HEK293T (cell line): ENCODE measurements around the gene LARP6.

Source experiments
- BHLHE40 ChIP-seq: fragments of 450-650 bp; IDR thresholded peaks from 2 replicates; pipeline ENCODE4 v1.6.1; 2016; ENCODE audit warnings: mild to moderate bottlenecking, moderate library complexity, borderline replicate concordance
- FOXA1 ChIP-seq: fragments of 450-650 bp; IDR thresholded peaks from 2 replicates; pipeline ENCODE4 v1.6.1; 2016; ENCODE audit warnings: mild to moderate bottlenecking
- FOXM1 ChIP-seq: fragments of 450-650 bp; IDR thresholded peaks from 2 replicates; pipeline ENCODE4 v1.6.1; 2017; ENCODE audit warnings: mild to moderate bottlenecking, borderline replicate concordance
- HDGF ChIP-seq: fragments of 450-650 bp; IDR thresholded peaks from 2 replicates; pipeline ENCODE4 v1.6.1; 2017; ENCODE audit warnings: antibody characterized with exemption, borderline replicate concordance
- NFRKB ChIP-seq: fragments of 450-650 bp; IDR thresholded peaks from 2 replicates; pipeline ENCODE4 v1.6.1; 2016; ENCODE audit warnings: mild to moderate bottlenecking, moderate library complexity
- SP1 ChIP-seq: fragments of 450-650 bp; IDR thresholded peaks from 2 replicates; pipeline ENCODE4 v1.6.1; 2017
- SUZ12 ChIP-seq: fragments of 450-650 bp; IDR thresholded peaks from 2 replicates; pipeline ENCODE4 v1.6.1; 2016; ENCODE audit warnings: mild to moderate bottlenecking
- ZNF384 ChIP-seq: fragments of 450-650 bp; IDR thresholded peaks from 2 replicates; pipeline ENCODE4 v1.6.1; 2016

GRCh38 chr15:70870051-70870450, 16.1 kb upstream of the LARP6 start:
- no peak for TF ChIP-seq SP1
- no peak for TF ChIP-seq BHLHE40
- no peak for TF ChIP-seq ZNF384
- no peak for TF ChIP-seq NFRKB
- no peak for TF ChIP-seq FOXA1
- no peak for TF ChIP-seq FOXM1
- TF ChIP-seq SUZ12, result no peak
- TF ChIP-seq HDGF, result no peak
